Left colon (tissue), 2 donors: ENCODE results near the gene LGALS7. TPM values are rescaled to one million over a fixed set of nuclear protein-coding genes. Genes with fewer than 3 reads are reported as not detected.
A peak's percentile ranks its signal among the peaks of the same experiment; 100 is the strongest.

ENCODE experiments used
- ATAC-seq: fragments of 200-7000 bp; cut with Tn5 transposase; one replicate; pipeline ENCODE4 v1.9.1; 2020; ENCODE audit warnings: mild to moderate bottlenecking, moderate library complexity
- DNase-seq, 2 donors: peaks; one replicate each; pipeline ENCODE4 v3.0.0-alpha.2; 2020
- intact Hi-C, 2 donors: fragments of 100-400 bp; cut with DNase I in 1 of 2; cut with micrococcal nuclease in 1 of 2; formaldehyde crosslinking; loops; one replicate each; pipeline versions ENCODE4 v1.11.2 to v1.14.0; 2022; cut with DNase I, micrococcal nuclease
- total RNA-seq, 2 donors: library from RNA; stranded (reverse); fragmentation: NEBNext Ultra II Directional; extraction: Animal tissue kit (Norgen Biotek cat#: 25700); gene quantifications; one replicate each; pipeline ENCODE4 v1.2.1, GENCODE V29; 2021
- donor health status: DM: no; HTN: no; CAD: no.
- donor health status: DM: yes; HTN: yes; CAD: no.

LGALS7 gene
- total RNA-seq, 2 donors from 2014 or later, result not detected

- intact Hi-C loops, result no loop called here
- no peak for ATAC-seq
- no peak for DNase-seq
These were observed 28.4 kb downstream of the LGALS7 start for GRCh38 chr19:38744874-38745273.

- intact Hi-C loops, result no loop called here
- DNase-seq, result no peak
- no peak for ATAC-seq
These were observed 29.0 kb downstream of the LGALS7 start, which contains the start of gene CAPN12 for GRCh38 chr19:38744298-38744681. TSS of gene CAPN12 (minus strand) at chr19:38744474. CDS start at chr19:38744165, 309 bp downstream.

- ATAC-seq (no peak), DNase-seq (no peak)
- intact Hi-C loops, result no loop called here
These were observed 29.7 kb downstream of the LGALS7 start for GRCh38 chr19:38743394-38744297.

- ATAC-seq (no peak), DNase-seq (no peak)
- intact Hi-C loops, result no loop called here
These were observed 30.4 kb downstream of the LGALS7 start for GRCh38 chr19:38742906-38743305.

GRCh38 chr19:38742296-38742695, 31.0 kb downstream of the LGALS7 start:
- DNase-seq (no peak), ATAC-seq (no peak)
- intact Hi-C loops, result no loop called here

GRCh38 chr19:38741670-38742069, 31.6 kb downstream of the LGALS7 start:
- DNase-seq (no peak), ATAC-seq (no peak)
- intact Hi-C loops, result no loop called here

GRCh38 chr19:38740932-38741331, 32.4 kb downstream of the LGALS7 start:
- no peak for DNase-seq
- no peak for ATAC-seq
- intact Hi-C loops, result no loop called here

- DNase-seq (no peak), ATAC-seq (no peak)
- intact Hi-C loops, result no loop called here
These were observed 33.1 kb downstream of the LGALS7 start for GRCh38 chr19:38740257-38740592.

- ATAC-seq (no peak), DNase-seq (no peak)
- intact Hi-C loops, result no loop called here
These were observed 33.7 kb downstream of the LGALS7 start for GRCh38 chr19:38739440-38740256.

GRCh38 chr19:38737921-38738737, 35.2 kb downstream of the LGALS7 start:
- ATAC-seq, result no peak
- no peak for DNase-seq
- intact Hi-C loops, result no loop called here

GRCh38 chr19:38737281-38737865, 35.9 kb downstream of the LGALS7 start:
- ATAC-seq (no peak), DNase-seq (peak in 1 of 2 donors; percentile 31)
- intact Hi-C loops, result no loop called here

GRCh38 chr19:38736413-38737280, 36.7 kb downstream of the LGALS7 start:
- ATAC-seq, result peak; percentile 44
- peak; percentile 81 to 87 for DNase-seq
- intact Hi-C loops, result no loop called here

GRCh38 chr19:38736036-38736412, 37.3 kb downstream of the LGALS7 start:
- intact Hi-C loops, result no loop called here
- peak; percentile 40 for ATAC-seq
- peak in 1 of 2 donors; percentile 81 for DNase-seq

- peak; percentile 76 to 80 for DNase-seq
- ATAC-seq, result peak; percentile 29
- intact Hi-C loops, result no loop called here
These were observed 38.0 kb downstream of the LGALS7 start for GRCh38 chr19:38735257-38735686.

GRCh38 chr19:38734426-38735256, 38.7 kb downstream of the LGALS7 start:
- intact Hi-C loops, result no loop called here
- DNase-seq, result peak; percentile 34 to 58
- peak; percentile 26 for ATAC-seq

- ATAC-seq, result no peak
- intact Hi-C loops, result no loop called here
- no peak for DNase-seq
These were observed 39.2 kb downstream of the LGALS7 start for GRCh38 chr19:38734176-38734425.

GRCh38 chr19:38733493-38734175, 39.7 kb downstream of the LGALS7 start:
- ATAC-seq (no peak), DNase-seq (no peak)
- intact Hi-C loops, result no loop called here
